ENCODE results near the gene AMH. TPM values are rescaled to one million over a fixed set of nuclear protein-coding genes. Genes with fewer than 3 reads are reported as not detected.

AMH gene
- total RNA-seq, 2 experiments from 2014 or later = 4.5 to 6.1 TPM

DNA sequence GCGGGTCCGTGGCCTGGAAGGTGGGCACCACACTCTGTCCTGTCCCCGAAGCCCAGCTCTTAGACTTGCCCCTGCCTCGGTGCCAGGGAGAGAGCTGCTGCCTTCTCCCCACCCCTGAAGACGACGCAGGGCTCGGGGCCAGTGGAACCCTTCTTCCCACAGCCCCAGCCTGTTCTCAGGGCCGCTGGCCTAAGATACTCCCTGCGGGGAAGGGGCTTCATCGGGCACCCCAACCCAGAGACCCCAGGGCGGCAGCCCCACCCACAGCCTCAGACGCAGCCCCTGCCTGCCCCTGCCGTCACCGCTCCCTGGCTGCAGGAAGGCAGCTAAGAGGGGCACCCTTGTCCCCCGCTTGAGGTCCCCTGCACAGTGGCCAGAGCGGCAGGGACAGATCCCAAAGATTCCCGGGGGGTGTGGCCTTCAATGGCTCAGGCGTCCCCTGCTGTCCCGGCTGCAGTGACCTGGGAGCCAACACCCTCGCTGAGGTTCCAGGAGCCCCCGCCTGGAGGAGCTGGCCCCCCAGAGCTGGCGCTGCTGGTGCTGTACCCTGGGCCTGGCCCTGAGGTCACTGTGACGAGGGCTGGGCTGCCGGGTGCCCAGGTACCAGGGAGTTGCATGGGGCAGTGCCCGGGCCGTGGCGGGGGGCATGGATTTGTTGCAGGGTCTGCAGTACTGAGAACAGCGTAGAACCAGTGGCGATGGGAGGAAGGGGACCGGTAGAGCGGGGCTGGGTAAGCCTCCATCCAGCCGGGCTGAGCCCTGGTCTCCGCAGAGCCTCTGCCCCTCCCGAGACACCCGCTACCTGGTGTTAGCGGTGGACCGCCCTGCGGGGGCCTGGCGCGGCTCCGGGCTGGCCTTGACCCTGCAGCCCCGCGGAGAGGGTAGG is 1.0 kb downstream of the AMH start:
- no peak overlapping the region for H3K27ac Mint-ChIP-seq
- CTCF ChIA-PET = interaction anchor here (0.7 to 2.9 kb wide), 3 partner anchors 10 to 95 kb away, joined by 3 to 12 read pairs (median 3); no protein-coding TSS in a partner anchor

DNA sequence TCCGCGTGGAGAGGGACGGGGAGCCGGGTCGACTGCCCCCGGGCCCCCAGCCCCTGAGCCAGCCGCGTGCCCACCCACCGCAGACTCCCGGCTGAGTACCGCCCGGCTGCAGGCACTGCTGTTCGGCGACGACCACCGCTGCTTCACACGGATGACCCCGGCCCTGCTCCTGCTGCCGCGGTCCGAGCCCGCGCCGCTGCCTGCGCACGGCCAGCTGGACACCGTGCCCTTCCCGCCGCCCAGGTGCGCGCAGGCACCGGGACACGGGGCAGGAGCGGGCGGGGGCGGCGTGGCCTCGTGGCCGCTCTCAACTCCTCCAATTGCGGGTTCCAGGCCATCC is 1.6 kb downstream of the AMH start:
- intact Hi-C loops (cut with micrococcal nuclease) = no loop called here
- TF ChIP-seq, protein P1, sequence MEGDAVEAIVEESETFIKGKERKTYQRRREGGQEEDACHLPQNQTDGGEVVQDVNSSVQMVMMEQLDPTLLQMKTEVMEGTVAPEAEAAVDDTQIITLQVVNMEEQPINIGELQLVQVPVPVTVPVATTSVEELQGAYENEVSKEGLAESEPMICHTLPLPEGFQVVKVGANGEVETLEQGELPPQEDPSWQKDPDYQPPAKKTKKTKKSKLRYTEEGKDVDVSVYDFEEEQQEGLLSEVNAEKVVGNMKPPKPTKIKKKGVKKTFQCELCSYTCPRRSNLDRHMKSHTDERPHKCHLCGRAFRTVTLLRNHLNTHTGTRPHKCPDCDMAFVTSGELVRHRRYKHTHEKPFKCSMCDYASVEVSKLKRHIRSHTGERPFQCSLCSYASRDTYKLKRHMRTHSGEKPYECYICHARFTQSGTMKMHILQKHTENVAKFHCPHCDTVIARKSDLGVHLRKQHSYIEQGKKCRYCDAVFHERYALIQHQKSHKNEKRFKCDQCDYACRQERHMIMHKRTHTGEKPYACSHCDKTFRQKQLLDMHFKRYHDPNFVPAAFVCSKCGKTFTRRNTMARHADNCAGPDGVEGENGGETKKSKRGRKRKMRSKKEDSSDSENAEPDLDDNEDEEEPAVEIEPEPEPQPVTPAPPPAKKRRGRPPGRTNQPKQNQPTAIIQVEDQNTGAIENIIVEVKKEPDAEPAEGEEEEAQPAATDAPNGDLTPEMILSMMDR (IDR thresholded peaks at IDR 0.05) = no peak
- Mint-ChIP-seq H3K36me3 (ENCODE audit: low read depth) (peaks cover 5% of the 10 kb centered on the region), H3K4me3 (no peak overlapping the region), H3K27ac (no peak overlapping the region), H3K27me3 (peaks cover 2% of the 10 kb centered on the region), H3K4me1 (ENCODE audit: low read depth) (peaks cover 5% of the 10 kb centered on the region), H3K9me3 (no peaks in the 10 kb centered on the region)
- POLR2A ChIA-PET = interaction anchor here (0.7 to 15.0 kb wide), 8 partner anchors 7 to 161 kb away, joined by 3 to 202 read pairs (median 6); partner anchors contain the start of genes PLEKHJ1 and SF3A2
- CTCF ChIA-PET = interaction anchor here (0.7 to 3.1 kb wide), 5 partner anchors 11 to 96 kb away, joined by 3 to 12 read pairs (median 6); no protein-coding TSS in a partner anchor
- DNase-seq (no peak), ATAC-seq (no peak)

More for the DNA sequence above, 1.0 kb downstream of the AMH start:
- peaks cover 6% of the 10 kb centered on the region for H3K36me3 Mint-ChIP-seq (ENCODE audit: low read depth)
- POLR2A ChIA-PET = interaction anchor here (0.7 to 15.0 kb wide), 7 partner anchors 8 to 161 kb away, joined by 3 to 202 read pairs (median 9); partner anchors contain the start of gene SF3A2
- peaks cover 2% of the 10 kb centered on the region for H3K27me3 Mint-ChIP-seq
- H3K4me3 Mint-ChIP-seq = no peak overlapping the region
- intact Hi-C loops (cut with micrococcal nuclease) = no loop called here
- ATAC-seq = peak; percentile 14
- TF ChIP-seq, protein P1 (IDR thresholded peaks at IDR 0.05) = no peak
- no peak for DNase-seq
- peaks cover 5% of the 10 kb centered on the region for H3K4me1 Mint-ChIP-seq (ENCODE audit: low read depth)
- no peaks in the 10 kb centered on the region for H3K9me3 Mint-ChIP-seq

DNA sequence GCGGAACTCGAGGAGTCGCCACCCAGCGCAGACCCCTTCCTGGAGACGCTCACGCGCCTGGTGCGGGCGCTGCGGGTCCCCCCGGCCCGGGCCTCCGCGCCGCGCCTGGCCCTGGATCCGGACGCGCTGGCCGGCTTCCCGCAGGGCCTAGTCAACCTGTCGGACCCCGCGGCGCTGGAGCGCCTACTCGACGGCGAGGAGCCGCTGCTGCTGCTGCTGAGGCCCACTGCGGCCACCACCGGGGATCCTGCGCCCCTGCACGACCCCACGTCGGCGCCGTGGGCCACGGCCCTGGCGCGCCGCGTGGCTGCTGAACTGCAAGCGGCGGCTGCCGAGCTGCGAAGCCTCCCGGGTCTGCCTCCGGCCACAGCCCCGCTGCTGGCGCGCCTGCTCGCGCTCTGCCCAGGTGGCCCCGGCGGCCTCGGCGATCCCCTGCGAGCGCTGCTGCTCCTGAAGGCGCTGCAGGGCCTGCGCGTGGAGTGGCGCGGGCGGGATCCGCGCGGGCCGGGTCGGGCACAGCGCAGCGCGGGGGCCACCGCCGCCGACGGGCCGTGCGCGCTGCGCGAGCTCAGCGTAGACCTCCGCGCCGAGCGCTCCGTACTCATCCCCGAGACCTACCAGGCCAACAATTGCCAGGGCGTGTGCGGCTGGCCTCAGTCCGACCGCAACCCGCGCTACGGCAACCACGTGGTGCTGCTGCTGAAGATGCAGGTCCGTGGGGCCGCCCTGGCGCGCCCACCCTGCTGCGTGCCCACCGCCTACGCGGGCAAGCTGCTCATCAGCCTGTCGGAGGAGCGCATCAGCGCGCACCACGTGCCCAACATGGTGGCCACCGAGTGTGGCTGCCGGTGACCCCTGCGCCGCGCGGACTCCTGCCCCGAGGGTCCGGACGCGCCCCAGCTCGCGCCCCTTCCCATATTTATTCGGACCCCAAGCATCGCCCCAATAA is 2.3 kb downstream of the AMH start:
- CTCF ChIA-PET = interaction anchor here (1.4 to 3.8 kb wide), 3 partner anchors 11 to 22 kb away, joined by 6 to 21 read pairs (median 12); no protein-coding TSS in a partner anchor

DNA sequence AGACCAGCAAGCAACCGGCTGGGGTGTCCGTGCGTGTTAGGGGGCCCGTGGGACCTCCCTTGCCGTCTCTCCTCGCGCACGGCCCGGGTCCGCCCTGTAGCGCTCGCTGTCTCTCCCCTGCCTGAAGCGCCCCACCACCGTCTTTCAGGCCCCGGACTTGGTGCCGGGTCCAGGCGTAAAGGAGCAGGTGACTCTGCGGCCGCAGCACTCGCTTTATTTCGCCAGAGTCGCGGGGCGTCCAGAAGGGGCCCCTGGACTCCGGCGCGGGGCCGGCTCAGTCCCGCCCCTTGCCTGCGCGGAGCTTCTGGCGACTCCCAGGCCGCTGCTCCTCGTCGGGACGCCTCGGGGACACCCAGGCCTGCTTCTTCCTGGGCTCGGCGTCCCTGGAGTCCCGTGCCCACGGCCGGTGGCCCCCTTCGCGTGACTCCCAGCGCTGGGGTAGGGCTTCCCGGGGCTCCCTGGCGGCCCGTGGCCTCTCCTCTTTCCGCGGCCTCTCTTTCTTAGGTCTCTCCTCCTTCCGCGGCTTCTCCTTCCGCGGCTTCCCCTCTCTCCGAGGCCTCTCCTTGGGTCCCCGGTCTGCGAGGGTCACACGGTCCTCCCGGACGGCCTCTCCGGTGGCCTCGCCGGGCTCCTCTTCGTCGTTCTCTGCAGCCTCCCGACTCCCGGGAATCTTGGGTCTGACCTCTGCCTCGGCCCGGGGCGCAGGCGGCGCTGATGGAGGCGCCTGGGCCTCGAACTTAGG is 3.1 kb downstream of the AMH start:
- POLR2A ChIA-PET = interaction anchor here (1.0 to 15.0 kb wide), 6 partner anchors 10 to 20 kb away, joined by 3 to 202 read pairs (median 5); partner anchors contain the start of genes PLEKHJ1 and SF3A2
- intact Hi-C loops (cut with micrococcal nuclease) = no loop called here
- Mint-ChIP-seq H3K27me3 (peaks cover 2% of the 10 kb centered on the region), H3K4me1 (ENCODE audit: low read depth) (peaks cover 10% of the 10 kb centered on the region), H3K4me3 (peak overlapping the region; percentile 58), H3K27ac (no peak overlapping the region), H3K36me3 (ENCODE audit: low read depth) (no peaks in the 10 kb centered on the region), H3K9me3 (no peaks in the 10 kb centered on the region)
- CTCF ChIA-PET = interaction anchor here (1.4 to 3.8 kb wide), 4 partner anchors 10 to 21 kb away, joined by 6 to 21 read pairs (median 10); no protein-coding TSS in a partner anchor
- TF ChIP-seq, protein P1 (IDR thresholded peaks at IDR 0.05) = no peak
- ATAC-seq (no peak), DNase-seq (no peak)

More for the DNA sequence above, 2.3 kb downstream of the AMH start:
- peaks cover 2% of the 10 kb centered on the region for H3K36me3 Mint-ChIP-seq (ENCODE audit: low read depth)
- peaks cover 7% of the 10 kb centered on the region for H3K4me1 Mint-ChIP-seq (ENCODE audit: low read depth)
- POLR2A ChIA-PET = interaction anchor here (0.9 to 15.0 kb wide), 5 partner anchors 10 to 35 kb away, joined by 3 to 202 read pairs (median 4); partner anchors contain the start of genes PLEKHJ1 and SF3A2
- peak; percentile 58 for DNase-seq
- no peak overlapping the region for H3K27ac Mint-ChIP-seq
- H3K27me3 Mint-ChIP-seq = peaks cover 2% of the 10 kb centered on the region
- no peaks in the 10 kb centered on the region for H3K9me3 Mint-ChIP-seq
- intact Hi-C loops (cut with micrococcal nuclease) = no loop called here
- peak overlapping the region; percentile 54 for H3K4me3 Mint-ChIP-seq
- TF ChIP-seq, protein P1 (IDR thresholded peaks at IDR 0.05) = no peak
- peak; percentile 14 for ATAC-seq

Data from activated CD8-positive, alpha-beta T cell treated with anti-CD3 and anti-CD28 coated beads for 36 hours (primary cell).